ENCODE measurements around the gene GPC4.

GPC4 gene

GRCh38 chrX:133415276-133416105, at the start of gene GPC4:
GPC4 (minus strand) TSS chrX:133415489; CDS start chrX:133414965, 524 bp downstream.
- no peak for DNase-seq

DNA sequence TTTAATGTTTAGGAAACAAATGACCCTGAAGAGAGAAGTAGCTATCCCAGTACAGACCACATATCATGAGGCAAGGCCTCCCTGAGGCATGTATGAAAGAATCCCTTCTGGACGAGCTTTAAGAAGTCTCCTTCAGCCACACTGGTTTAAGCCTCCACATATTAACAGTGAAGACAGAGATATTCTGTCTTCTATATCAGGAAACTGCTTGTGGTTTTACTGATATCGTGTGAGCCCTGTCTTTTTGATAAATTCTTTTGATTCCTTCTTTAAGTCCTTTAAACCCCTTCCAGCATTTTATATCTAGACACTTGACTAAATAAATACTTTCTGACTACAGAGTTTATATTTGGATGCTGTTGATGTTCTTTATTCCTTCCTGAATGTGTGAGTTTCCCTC, 45.9 kb upstream of the GPC4 start:
- DNase-seq, result peak; percentile 2

GRCh38 chrX:133454924-133455323, 39.6 kb upstream of the GPC4 start:
- no peak for DNase-seq

- DNase-seq, result no peak
These were observed 39.2 kb upstream of the GPC4 start for GRCh38 chrX:133454491-133454914.

GRCh38 chrX:133448512-133449076, 33.3 kb upstream of the GPC4 start:
- DNase-seq, result no peak

GRCh38 chrX:133444952-133445831, 29.9 kb upstream of the GPC4 start:
- no peak for DNase-seq

DNA sequence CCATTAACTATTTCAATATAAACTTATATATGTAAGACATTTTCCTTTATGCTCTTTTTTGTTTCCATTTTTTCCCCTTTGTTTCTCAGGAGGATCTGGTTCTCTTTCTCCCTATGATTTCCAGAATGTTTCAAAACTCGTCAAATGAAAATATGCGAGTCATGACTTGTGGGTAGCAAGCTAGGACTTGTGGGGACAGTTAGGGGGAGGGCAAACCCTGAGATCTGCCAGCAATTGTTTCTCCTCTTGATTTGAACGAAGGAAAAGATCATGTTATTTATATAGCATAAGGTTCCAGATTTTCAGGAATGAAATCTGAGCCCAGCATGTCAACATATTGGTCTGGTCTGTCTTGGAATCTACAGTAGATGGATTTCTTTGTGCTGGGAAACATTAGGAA, 28.9 kb upstream of the GPC4 start:
- no peak for DNase-seq

DNA sequence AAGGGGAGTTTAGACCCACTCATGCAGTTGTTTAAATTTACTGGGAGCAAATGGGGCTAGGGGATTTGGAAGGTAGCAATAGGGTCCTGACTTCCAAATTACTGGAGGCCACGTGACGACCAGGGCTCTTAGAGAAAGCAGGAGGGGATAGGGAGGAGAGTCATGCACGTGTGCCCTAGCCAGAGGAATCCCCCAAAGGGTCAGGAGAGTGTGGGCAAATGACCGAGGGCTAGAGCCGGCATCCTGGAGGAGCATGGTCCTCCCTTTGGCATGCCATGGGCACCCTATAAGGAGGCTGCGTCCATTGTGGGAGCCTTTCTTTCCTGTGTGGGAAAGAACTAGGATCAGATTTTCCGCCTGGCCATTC, 25.5 kb upstream of the GPC4 start:
- DNase-seq, result no peak

- DNase-seq, result no peak
These were observed 24.9 kb upstream of the GPC4 start for GRCh38 chrX:133440081-133440796.

- DNase-seq, result no peak
These were observed 22.5 kb upstream of the GPC4 start for GRCh38 chrX:133437766-133438165.

- no peak for DNase-seq
These were observed 22.1 kb upstream of the GPC4 start for GRCh38 chrX:133437356-133437755.

DNA sequence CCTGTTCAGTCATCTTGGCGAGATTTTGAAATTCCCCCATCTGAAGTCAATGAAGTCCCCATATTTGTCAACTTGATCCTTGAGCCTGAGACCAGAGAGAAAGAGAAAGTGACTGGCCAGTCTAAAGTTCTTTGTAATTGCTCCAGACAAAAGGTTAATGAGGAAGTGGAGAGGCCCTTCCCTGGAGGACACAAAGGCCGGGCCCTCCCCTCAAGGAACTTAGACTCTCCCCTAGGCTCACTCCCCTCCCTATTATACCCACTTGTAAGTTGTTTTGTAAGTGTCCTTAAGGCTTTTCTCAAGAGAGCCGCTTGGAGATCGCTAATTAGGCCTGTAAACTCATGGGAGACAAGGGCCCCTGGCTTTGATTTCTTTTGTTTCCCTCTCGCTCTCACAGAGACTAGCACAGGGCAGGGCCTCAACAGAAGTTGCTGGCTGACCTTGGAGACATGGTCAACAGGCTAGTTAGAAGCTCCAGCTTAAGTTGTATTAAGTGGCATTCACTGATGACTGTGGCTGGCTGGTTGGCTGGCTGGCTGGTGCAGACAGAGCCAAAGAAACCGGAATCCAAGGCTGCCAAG, 20.3 kb upstream of the GPC4 start:
- DNase-seq, result no peak

DNA sequence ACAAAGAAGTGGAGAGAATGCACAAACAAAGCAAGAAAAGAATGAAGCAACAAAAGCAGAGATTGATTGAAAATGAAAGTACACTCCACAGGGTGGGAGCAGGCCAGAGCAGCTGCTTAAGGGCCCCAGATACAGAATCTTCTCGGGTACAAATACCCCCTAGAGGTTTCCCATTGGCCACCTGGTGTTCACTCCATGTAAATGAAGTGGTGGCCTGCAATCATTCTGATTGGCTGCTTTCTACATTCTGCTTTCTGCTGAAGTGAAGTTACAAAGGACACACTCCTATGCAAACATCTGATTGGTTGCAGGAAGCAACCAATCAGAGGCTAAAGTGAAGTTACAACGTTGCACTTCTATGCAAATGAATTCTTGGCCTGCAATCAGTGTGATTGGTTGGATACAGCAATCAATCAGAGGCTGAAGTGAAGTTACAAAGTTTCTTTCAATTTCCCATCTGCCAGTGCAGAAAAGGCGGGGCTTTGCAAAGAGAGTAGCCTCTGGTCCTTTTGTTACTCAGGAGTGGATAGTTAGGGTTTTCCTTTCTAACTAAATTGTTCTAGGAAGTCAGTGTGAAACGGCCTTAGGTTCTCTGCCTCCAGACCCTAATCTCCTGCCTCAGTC, 19.0 kb upstream of the GPC4 start:
- no peak for DNase-seq

DNA sequence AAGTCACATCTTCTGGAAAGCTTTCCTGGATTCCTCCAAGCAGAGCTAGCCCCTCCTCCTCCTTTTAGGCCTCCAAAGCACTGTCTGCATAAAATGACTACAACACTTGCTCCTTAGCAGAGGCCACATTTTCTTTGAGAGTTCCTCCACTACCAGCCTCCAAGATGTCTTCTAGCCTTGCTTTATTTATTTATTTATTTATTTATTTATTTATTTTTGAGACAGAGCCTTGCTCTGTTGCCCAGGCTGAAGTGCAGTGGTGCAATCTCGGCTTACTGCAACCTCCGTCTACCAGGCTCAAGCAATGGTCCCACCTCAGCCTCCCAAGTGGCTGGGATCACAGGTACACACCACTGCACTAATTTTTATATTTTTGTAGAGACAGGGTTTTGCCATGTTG, 4.6 kb upstream of the GPC4 start:
- no peak for DNase-seq

DNA sequence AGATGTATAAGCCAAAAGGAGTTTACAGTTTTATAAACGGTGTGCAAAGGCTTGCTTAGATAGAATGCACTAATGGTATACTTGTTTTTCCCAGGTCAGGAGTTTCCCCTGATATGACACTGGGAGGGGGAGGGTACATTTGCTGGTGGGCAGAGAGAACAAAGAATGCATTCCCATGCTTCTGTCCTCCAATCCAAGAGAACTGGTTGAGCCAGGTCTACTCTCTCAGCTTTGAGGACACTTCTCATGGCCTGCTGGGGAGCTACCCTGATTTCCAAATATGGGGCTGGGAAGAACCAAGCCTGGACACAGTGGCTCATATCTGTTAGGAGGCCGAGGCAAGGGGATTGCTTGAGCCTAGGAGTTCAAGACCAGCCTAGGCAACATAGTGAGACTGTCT, 3.3 kb upstream of the GPC4 start:
- DNase-seq, result no peak

DNA sequence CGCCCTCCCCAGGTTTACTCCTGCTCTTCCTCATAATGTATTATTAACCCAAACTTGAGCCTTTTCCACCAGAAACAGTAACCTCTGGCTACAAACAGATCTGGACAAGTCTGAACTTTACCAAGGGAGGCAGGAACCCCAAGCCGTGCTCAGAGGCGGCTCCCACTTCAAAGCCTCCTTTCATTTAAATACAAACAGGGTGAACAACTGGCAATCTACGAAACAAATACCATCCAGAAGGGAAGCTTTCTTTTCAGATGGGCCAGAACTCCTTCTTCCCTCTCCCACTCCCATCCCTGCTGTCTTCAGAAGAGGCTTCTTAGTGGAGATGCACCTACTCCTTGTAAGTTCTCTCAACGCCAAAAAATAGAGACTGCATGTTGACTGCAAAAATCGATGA, 2.1 kb upstream of the GPC4 start:
- no peak for DNase-seq

DNA sequence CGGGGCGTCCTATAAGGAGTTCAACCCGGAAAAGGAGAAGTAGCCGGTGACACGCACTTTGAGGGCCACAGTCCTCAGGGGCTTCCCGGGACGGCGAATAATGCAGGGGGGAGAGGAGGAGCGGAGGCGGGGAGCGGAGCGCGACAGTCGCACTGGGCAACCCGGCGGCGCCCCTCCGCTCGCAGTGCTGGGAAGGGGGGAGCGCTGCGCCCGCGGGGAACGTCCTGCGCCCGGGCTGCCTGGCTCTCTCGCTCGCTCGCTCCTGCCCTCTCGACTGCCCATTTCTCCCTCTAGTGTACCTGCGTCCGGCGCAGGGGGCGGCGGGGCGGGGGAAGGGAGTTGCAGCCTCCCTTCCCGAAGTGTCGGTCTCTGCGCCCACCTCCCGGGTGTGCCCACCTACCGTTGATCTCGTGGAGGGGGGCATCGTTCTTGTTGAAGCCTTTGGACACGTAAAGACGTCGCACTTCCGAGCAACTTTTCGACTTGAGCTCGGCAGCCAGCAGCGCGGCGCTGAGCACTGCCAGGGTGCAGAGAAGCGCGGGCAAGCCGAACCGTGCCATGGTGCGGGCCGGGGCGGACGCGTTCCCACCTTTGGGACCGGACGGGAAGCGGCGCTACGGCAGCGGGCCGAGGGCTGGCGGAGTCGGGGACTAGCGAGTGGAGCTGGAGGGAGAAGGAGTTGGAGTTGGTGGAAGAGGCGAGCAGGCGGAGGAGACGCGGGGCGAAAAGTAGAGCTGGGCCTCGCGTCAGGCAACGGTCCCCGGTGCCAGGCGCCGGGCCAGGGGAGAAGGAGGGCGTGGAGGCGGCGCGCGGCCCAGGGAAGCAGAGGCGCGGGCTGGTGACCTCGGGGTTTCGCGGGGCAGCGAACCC, 648 bp downstream of the GPC4 start:
- no peak for DNase-seq

GRCh38 chrX:133413218-133413925, 1.9 kb downstream of the GPC4 start:
- no peak for DNase-seq

DNA sequence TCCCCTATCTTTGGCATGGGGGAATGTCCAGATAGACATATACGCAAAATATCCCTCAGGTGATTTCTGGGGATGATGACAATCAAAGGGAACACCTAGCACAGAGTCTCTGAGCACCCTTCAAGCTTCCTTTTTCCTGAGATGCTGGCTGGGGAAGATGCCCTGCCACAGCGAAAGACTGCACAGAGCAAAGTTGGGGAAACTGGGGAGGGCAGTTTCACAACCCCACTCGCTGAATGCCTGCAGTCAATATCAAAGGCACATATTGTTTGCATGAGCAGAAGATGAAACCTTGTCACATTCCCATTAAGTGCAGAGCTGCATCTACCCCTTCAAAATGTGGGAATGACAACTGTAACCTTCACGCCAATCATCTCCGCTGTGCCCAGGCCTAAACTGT, 2.6 kb downstream of the GPC4 start:
- no peak for DNase-seq

GRCh38 chrX:133412246-133412645, 3.0 kb downstream of the GPC4 start:
- DNase-seq, result no peak

DNA sequence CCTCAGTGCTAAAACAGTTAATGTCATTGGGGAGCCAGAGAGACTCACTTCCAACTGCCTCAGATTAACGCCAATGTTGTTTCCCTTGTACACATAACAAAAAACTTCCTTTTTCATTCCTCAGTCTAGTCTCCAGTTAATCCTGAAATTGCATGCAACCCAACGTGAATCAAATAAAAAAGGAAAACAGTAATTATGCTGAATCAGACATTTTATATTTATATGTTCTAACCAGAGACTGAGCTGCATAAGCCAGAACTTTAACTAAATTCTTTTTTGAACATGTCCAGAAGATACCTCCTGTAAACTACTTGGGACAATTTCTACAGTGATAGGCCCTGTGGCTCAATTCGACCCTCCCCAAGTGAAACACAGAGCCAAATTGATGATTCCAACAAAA, 4.7 kb downstream of the GPC4 start:
- no peak for DNase-seq
